Right renal pelvis (tissue), 4 donors: ENCODE measurements around the gene AP3M1. TPM values are rescaled to one million over a fixed set of nuclear protein-coding genes. Genes with fewer than 3 reads are reported as not detected.

Experiments
- DNase-seq, 4 donors: peaks; one replicate each; pipeline ENCODE4 v3.0.0-alpha.2; 2013; ENCODE audit warnings: low read depth in 4 of 4, low spot score in 3 of 4, missing footprints in 1 of 4
- polyA plus RNA-seq, 4 donors: library from polyadenylated mRNA; unstranded; fragments of 120-200 nt; gene quantifications; one replicate each; pipeline ENCODE4 v1.2.1, GENCODE V29; 2013; ENCODE audit not compliant: insufficient read length in 4 of 4

Gene AP3M1
- polyA plus RNA-seq, 4 donors: 55.9 to 63.8 (median 63.2) TPM

DNA sequence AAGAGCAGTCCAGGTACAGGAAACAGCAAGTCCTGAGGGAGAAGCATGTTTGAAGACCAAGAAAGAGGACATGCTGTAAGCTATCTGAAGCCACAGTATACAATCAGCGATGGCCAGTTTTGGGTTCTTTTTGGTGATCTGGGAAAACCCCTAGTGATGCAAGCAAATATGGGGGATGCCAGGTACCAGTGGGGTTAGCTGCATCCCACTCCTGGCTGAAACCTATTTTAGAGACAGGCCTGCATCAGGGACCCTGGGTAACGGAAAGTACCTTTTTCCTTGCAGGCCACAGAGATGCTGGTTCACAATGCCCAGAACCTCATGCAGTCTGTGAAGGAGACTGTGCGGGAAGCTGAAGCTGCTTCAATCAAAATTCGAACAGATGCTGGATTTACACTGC is 32.9 kb downstream of the AP3M1 start:
- no peak for DNase-seq

DNA sequence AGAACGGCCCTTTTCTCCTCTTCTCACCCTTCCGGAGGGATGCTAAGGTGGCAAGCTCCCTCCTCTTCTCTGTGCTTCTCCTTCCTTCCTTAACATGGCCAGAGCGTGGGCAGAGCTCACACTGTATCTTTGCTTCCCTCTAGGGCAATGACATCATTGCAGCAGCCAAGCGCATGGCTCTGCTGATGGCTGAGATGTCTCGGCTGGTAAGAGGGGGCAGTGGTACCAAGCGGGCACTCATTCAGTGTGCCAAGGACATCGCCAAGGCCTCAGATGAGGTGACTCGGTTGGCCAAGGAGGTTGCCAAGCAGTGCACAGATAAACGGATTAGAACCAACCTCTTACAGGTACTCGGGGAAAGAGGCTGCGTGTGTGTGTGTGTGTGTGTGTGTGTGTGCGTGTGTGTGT is 36.6 kb downstream of the AP3M1 start:
- no peak for DNase-seq

DNA sequence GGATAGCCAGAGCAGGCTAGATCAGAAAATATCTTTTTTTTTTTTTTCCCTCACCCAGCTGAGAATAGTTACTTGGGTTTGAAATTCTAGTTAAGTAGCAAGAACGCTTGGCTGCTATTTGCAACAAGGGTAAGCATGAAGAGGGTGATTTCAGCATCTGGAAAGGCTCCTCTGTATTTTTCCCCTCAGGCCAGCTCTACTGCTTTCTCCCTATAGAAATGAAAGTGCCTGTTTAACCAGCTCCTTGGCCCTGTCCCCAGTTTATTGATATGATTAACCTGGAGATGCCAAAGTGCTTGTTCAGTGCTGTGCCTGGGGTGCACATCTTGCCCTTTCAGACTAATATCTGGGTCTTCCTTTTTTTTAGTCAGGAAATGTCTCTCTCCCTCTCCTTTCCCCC is 37.1 kb downstream of the AP3M1 start:
- DNase-seq: no peak

DNA sequence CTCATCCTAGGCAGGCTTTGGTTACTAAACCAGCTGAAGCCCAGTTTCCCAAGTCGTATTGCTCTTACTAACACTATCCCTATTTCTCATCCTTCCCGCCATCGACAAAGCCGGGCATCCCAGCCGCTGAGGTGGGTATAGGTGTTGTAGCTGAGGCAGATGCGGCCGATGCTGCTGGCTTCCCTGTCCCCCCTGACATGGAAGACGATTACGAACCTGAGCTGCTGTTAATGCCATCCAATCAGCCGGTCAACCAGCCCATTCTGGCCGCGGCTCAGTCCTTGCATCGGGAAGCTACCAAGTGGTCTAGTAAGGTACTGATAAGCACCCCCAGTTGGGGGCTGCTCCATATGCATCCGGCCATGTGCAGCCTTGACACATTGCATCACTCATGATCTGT is 38.8 kb downstream of the AP3M1 start:
- no peak for DNase-seq

DNA sequence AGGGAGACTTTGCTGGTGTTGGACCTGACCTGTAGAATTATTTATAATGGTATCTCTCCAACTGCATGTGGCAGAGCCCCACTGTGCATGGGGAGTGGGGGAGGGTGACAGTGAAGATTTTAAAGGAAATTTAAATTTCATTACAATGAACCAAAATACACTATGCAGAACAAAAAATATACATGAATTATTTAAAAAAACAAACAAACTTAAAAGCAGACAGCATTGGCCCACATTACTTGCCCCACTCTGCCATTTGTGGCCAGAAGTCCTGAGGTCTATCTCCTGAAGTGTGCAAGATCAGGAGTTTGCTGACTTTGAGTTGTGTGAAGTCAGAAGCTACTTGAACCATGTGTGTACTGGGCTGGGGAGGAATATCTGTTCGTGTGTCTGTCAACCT is 40.5 kb downstream of the AP3M1 start:
- DNase-seq: no peak

DNA sequence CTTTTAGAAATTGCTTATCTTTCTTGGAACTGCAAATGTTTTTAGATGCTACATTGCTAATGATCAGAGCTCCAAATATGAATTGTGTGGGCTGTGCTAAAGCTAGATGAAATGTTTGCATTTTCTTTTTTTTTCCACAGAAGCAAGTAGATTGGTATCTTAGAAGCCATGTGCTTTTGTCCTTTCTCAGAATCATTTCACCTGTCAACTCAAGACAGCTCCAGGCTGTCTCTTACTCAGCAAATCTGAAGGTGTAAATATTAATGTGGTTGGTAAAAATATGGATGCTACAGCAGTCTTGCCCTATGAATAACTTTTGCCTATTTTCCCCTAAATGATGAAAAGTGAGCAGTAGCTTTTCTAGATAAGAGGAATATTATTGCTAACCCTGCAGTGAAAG is 41.2 kb downstream of the AP3M1 start:
- no peak for DNase-seq

DNA sequence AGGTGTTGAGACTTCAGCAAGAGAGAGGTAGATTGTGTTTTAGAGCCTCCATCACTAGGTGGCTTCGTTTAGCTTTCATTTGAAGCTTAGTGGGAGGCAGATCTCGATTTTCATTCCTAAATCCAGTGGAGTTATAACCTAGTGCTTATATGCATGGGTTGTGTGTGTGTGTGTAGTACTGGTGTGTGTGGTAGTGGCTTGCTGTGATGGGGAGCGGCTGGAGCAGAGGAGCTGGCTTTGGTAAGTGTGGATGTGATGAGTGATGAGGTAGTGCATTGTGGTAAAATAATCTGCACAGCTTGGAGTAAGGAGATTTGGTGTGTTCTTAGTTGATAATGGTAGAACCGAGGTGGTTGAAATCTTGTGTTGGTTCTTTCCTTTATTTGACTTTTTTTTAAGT is 43.2 kb downstream of the AP3M1 start:
- no peak for DNase-seq

DNA sequence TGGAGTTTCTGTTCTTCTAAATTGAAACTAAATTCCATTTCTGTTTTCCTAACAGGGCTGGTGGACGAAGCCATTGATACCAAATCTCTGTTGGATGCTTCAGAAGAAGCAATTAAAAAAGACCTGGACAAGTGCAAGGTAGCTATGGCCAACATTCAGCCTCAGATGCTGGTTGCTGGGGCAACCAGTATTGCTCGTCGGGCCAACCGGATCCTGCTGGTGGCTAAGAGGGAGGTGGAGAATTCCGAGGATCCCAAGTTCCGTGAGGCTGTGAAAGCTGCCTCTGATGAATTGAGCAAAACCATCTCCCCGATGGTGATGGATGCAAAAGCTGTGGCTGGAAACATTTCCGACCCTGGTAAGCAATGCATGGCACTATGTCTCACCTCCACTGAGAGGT is 45.6 kb downstream of the AP3M1 start:
- DNase-seq: no peak

DNA sequence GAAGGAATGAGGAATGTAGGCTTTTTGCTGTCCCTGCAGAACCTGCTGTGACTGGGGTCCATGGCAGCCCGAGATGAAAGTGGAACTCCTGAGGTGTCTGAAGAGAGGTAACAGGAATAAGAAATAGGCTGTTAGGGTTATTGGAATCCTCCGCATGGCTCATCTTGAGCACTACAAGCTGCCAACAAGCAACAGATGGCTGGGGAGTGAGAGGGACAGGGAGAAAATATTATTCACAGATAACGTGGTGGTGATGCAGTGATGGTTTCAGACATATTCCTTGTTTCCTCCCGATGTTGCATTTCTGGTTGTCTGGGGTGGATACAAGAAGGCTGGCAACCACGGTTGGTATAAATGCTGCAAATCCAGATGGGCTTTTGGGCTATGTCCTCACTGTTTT is 46.1 kb downstream of the AP3M1 start:
- DNase-seq: no peak

DNA sequence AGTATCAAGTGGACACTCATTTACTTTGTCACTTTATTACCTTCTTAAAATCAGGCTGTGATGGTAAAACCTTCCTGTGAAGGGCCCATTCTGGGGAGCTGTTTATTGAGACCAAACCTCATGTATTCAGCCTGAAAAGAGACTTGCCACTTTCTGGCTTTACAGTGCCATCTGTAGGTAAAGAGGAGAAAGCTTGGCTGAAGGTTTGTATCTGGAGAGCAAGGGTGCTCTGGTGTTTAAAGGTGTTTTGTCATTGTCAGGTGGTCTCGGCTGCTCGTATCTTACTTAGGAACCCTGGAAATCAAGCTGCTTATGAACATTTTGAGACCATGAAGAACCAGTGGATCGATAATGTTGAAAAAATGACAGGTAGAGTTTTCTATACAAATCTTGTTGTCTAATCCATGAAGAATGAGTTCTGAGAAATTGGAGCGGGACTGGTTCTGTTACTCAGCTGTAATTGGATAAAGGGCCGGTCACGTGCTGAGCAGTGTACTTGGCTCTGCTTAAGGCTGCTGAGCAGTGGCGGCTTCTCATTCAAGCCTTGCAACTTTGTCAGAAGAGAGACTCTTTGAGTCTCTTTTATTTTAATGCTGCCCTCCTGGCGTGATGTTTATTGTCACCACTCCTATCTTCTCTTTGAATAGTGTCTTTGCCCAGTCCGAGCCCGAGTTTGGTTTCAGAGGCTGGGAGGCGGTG is 46.9 kb downstream of the AP3M1 start:
- no peak for DNase-seq

DNA sequence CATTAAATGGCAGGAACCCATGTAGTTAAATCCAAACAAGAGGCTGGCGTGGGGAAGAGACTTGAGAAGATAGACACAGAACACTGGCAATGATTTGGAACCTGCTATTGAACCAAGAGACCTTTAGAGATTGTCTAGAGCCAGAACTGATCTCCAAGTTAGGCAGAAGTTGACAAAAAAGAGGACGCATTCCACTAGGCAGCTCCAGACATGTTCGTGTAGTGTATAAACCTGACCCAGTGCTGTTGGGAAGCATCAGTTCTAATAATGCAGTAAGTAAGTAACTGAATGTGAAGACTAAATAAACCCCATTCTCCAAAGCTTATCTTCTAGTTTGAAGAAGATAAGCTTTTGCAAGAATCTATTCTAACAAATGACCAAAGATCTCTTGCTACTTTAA is 50.8 kb downstream of the AP3M1 start:
- no peak for DNase-seq

DNA sequence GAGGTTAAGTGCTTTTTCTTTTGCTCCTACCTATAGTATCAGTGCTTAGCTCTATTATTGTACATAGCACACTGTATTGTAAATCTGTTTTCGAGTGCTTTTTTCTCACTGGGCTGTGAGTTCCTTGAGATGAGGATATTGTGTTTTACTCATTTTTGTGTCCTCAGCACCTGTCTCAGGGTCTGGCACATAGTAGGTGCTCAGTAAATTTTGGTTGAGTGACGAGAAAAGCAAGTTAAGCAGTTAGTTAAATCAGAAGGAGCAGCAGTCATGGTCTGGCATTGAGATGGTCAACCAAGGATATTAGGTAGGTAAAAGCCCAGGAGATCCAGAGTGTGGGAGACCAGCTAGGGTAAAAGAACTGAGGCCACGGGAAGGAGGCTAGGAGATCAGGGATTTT is 51.2 kb downstream of the AP3M1 start:
- DNase-seq: no peak

DNA sequence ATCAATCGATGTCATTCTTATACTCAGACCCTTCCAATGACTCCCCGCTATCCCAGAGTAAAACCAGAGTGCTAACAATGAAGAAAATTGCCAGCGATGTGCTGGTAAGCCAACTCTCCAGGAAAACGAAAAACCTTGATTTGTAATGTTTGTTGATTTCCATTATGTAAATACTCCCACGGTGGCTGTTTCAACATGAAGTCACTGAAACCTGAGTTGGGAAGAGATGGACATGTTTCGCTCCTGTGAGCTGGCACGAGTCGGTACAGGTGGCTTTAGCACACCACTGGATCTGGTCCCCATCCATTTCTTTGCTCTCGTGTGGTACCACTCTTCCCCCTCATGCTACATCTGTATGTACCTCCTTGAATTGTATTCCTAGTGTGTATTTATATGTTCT is 52.9 kb downstream of the AP3M1 start:
- no peak for DNase-seq

DNA sequence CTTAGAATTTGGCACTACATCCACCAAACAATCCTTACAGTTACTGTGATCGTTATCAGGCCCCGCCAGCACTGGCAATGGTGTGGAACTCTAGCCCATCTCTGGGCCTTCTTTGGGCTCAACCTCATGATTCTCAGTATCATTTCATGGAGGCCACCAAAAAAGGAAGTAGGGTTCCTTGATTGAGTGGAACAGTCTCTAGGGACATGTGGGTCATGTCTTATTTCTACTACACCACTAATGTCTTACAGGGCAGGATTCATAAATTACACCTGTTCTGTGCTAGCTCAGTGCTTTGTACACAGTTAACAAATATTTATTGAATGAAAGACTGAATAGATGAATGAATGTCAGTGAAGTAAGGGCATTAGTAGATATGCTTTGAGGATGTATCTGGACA is 53.9 kb downstream of the AP3M1 start:
- no peak for DNase-seq

DNA sequence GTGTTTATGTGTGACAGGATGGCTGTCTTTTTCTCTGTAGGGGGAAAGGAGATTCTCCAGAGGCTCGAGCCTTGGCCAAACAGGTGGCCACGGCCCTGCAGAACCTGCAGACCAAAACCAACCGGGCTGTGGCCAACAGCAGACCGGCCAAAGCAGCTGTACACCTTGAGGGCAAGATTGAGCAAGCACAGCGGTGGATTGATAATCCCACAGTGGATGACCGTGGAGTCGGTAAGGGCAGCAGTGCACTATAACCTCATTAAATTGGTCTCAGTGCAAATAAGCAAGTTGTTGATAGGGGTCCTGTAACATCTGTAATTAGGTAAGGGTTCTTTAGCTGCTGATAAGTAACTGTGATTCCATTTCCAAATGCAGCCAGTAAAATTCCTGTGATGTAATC is 56.4 kb downstream of the AP3M1 start:
- DNase-seq: no peak

DNA sequence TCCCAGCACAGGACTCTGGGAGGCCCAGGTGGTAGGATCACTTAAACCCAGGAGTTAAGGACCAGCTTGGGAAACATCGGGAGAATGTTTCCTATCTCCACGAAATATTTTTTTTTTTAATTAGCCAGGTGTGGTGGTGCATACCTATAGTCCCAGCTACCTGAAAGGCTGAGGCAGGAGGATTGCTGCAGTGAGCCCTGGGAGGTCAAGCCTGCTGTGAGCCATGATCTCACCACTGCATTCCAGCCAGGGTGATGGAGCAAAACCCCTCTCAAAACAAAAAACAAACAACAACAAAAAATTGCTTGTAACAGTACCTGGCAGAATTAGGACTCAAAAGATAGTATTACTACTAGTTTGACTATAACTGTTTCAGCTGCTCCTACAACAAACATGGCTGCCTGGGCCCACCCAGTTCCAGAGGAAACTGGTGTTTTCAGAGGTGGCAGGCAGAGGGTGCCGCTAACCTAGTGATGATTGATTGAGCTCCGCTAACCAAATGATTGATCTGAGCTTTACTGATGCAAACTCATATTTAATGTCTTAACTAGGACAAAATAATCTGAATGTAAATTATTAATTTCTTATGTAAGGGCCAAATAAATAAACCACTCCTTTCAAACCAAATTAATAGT is 57.0 kb downstream of the AP3M1 start:
- no peak for DNase-seq

DNA sequence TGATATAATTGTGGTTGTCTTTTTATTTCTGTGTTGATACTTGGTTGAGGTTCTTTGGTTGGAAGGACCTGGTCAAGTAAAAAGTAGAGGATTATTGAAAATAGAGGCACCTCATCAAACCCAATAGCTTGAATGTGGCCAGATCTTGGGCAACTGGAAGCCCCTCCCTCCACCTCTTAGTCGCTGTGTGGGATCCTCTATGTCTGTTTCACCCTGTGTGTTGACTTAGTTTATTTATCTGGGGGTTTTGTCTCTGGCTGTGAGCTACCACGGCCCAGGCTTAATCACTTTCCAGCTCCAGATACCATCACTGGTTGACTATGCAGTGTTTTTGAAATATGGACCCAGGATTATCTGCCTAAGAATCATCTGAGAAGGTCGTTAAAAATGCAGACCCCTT is 58.3 kb downstream of the AP3M1 start:
- DNase-seq: no peak

DNA sequence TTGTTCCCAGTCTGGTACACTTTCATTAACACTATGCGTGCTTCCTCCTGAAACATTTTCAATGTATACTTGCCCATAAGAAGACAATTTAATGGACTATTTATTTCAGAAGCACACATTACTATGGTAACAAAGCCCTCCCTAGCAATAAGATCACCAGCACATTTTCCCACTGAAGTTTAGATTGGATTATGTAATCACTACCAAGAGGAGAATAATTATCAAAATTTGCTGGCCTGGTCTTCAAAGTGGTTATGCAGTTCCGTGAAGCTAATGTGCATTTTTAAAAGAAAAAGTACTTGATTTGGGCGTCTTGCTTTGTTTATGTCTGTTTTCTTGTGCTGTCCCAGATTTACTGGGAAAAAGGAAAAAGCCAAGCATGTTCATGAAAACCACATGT is 61.9 kb downstream of the AP3M1 start:
- no peak for DNase-seq

DNA sequence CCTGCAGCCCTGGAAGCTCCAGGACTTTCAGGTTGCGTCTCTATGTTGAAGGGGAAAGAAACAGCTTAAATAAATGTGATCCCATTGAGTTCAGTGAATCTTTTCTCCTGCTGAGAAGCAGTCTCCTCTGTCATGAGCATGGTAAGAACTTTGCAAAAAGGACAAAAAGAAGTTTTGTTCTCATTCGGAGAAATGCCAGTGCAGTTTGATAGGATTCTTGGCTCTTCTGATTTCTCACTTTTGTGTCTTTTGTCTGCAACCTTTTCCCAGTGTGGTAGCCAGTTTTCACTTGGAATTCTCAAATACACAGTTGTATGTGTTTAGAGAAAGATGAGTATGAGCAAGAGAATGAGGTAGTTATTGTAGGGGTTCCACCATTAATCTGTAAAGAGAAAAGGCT is 64.3 kb downstream of the AP3M1 start:
- no peak for DNase-seq

DNA sequence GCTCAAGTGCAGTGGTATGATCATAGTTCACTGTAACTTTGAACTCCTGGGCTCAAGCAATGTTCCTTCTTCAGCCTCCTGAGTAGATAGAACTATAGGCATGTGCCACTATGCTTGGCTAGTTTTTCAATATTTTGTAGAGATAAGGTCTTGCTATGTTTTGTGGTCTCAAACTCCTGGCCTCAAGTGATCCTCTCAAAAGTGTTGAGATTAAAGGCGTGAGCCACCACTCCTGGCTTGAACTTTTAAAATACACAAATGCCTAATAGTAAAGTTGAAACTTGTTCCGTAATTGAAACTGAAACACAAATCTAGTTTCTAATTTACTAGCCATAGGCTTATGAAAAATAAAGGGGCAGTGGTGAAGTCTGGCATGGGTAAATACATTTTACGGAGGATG is 65.7 kb downstream of the AP3M1 start:
- no peak for DNase-seq

DNA sequence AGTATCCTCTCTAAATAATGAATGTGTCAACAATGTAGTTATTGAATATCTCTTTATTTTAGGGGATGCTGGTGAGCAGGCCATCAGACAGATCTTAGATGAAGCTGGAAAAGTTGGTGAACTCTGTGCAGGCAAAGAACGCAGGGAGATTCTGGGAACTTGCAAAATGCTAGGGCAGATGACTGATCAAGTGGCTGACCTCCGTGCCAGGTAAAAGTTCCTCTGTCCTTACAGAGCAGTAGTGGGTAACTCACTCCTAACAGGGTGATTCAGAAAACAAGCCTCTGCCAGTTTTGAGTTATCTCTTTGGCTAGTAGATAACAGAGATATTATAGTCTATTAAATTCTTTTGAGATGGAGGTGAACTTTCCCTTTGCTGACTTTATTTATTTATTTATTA is 67.3 kb downstream of the AP3M1 start:
- no peak for DNase-seq

DNA sequence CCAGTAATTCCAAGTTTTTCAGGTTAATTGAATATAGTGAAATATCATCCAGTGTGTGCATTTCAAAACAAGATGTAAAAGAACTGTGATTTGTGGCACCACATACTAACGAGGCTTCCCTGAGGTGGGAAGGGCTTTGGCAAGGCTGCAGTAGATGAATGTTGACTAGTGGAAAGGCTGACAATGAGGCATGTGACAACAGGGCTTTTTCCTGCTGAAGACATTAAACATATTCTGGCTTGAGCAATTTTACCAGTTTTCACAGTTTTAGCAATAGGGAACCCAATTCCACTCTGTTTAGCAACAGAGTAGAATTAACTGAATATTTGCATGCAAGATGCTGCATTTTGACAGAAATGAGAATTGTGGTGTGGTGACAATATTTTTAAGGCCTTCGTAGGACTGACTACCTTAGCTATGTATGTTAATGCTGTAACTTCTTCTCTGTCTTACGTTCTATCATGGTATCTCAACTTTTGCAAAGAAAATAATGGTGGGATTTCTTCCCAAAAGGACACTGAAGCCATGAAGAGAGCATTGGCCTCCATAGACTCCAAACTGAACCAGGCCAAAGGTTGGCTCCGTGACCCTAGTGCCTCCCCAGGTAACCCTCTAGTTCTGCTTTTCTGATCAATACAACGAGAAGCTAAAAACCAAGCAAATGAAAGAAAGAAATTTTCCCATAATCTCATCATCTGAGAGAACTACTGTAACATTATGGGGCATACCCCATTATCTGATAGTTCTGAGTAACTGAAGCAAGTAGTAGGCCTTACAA is 68.5 kb downstream of the AP3M1 start:
- no peak for DNase-seq
